GM06990 (cell line): ENCODE results near the gene TUBA1A.

Experiments used
- DNase-seq: peaks from one replicate; pipeline ENCODE4 v3.0.0-alpha.2; 2011; ENCODE audit not compliant: insufficient read length; ENCODE audit errors: extremely low read depth
- H3K27me3 ChIP-seq: replicated peaks from 2 replicates; pipeline ENCODE4 v1.6.0; 2011; ENCODE audit warnings: low read length; ENCODE audit not compliant: control insufficient read depth, insufficient read depth
- H3K36me3 ChIP-seq: 2 replicates; pipeline ENCODE4 v1.5.1; 2011; ENCODE audit warnings: low read length; ENCODE audit not compliant: control insufficient read depth, insufficient read depth
- H3K4me3 ChIP-seq: replicated peaks from 2 replicates; pipeline ENCODE4 v1.5.1; 2011; ENCODE audit warnings: low read depth, mild to moderate bottlenecking, control low read depth, low read length
- TF ChIP-seq, protein P1 (sequence below): IDR thresholded peaks from 2 replicates; pipeline ENCODE4 v1.5.1; 2011; ENCODE audit warnings: low read length, control low read depth, mild to moderate bottlenecking, inconsistent platforms; ENCODE audit not compliant: insufficient read depth, poor library complexity, severe bottlenecking

Gene TUBA1A

DNA sequence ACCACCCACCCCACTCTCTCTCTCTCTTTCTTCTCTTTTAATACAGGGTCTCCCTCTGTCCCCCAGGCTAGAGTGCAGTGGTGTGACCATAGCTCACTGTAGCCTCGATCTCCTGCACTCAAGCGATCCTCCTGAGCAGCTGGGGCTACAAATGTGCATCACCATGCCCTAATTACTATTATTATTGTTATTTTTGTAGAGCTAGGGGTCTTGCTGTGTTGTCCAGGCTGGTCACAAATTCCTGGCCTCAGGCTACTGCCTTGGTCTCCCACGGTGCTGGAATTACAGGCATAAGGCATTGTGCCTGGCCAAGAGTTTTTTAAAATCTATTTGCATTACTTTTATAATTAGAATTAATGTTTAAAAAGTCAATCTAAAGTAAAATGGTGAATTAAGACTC lies 34.7 kb downstream of the TUBA1A start:
- Histone ChIP-seq H3K27me3 (no peaks in the 10 kb centered on the region), H3K4me3 (no peak overlapping the region), H3K36me3 (no peaks in the 10 kb centered on the region)
- TF ChIP-seq, protein P1, sequence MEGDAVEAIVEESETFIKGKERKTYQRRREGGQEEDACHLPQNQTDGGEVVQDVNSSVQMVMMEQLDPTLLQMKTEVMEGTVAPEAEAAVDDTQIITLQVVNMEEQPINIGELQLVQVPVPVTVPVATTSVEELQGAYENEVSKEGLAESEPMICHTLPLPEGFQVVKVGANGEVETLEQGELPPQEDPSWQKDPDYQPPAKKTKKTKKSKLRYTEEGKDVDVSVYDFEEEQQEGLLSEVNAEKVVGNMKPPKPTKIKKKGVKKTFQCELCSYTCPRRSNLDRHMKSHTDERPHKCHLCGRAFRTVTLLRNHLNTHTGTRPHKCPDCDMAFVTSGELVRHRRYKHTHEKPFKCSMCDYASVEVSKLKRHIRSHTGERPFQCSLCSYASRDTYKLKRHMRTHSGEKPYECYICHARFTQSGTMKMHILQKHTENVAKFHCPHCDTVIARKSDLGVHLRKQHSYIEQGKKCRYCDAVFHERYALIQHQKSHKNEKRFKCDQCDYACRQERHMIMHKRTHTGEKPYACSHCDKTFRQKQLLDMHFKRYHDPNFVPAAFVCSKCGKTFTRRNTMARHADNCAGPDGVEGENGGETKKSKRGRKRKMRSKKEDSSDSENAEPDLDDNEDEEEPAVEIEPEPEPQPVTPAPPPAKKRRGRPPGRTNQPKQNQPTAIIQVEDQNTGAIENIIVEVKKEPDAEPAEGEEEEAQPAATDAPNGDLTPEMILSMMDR: no peak
- no peak for DNase-seq

DNA sequence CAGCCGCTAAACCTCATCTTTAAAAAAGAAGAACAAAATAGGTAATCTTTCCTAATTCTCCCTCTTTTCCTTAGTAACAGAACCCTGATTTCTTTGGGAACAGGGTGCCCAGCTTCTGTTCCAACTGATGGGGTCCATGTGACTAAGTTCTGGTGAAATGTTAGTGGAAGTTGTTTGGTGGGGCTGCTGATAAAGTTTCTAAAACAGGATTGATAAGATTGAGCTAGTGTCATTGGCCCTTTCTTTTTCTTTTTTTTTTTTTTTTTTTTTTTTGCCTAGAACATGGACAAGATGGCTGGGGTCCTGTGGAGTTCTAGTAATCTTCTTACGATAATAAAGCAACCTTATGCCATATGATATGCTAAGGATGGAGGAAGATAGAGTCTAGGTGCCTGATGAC lies 41.5 kb downstream of the TUBA1A start:
- DNase-seq: no peak
- Histone ChIP-seq H3K36me3 (no peaks in the 10 kb centered on the region), H3K4me3 (no peak overlapping the region), H3K27me3 (no peaks in the 10 kb centered on the region)
- TF ChIP-seq, protein P1: no peak

DNA sequence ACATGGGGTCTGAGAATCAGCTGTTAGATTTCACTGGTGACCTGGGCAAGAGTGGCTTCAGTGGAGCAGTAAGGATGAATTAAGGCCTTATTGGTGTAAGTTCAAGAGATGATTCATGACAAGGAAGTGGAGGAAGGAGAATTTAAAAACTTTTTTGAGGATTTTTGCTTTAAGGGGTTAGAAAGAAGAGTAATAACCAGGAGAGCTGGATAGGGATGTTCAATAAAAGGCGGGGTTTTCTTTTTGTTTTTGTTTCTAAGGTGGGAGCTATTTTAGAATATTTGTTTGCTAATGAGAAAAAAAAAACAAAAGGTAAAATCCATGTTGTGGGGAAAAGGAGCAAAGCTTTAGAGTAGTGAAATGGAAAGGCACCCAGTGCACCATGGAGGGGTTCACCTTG lies 42.5 kb downstream of the TUBA1A start:
- Histone ChIP-seq H3K27me3 (no peaks in the 10 kb centered on the region), H3K36me3 (no peaks in the 10 kb centered on the region), H3K4me3 (no peak overlapping the region)
- TF ChIP-seq, protein P1: no peak
- DNase-seq: no peak

DNA sequence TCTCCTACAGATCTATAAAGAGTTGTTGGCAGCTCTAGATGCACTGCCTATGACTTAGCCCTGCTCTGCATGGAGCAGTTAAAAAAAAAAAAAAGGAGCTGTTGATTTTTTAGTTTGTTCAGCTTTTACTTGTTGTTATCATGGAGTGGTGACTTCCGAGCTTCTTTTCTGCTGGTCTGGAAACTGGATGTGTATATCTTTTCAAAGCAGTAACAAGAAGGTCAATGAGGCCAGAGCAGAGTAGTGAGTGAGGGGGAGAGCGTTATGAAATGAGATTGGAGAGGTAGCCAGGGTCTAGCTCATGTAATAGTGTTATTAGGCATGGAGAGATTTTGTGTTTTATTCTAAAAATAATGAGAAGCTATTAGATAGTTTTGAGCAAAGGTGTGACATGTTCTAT lies 44.5 kb downstream of the TUBA1A start:
- Histone ChIP-seq H3K27me3 (no peaks in the 10 kb centered on the region), H3K4me3 (no peak overlapping the region), H3K36me3 (no peaks in the 10 kb centered on the region)
- DNase-seq: no peak
- TF ChIP-seq, protein P1: no peak

DNA sequence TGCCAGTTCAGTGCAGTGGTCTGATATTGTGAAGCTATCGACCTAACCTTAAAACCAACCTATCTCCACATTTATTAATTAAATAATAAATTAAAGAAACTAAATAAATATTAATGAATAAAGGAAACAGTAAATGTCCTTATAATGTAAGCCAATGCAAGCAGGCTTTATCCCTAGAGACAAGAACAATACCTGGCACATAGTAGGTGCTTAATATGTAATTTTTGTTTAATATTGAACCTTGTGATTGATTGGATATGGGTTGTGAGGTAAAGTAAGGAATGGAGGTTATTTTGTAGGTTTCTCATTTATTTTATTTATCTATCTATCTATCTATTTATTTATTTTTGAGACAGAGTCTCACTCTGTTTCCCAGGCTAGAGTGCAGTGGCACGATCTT lies 49.9 kb downstream of the TUBA1A start:
- no peak for DNase-seq
- Histone ChIP-seq H3K36me3 (no peaks in the 10 kb centered on the region), H3K27me3 (no peaks in the 10 kb centered on the region), H3K4me3 (no peak overlapping the region)
- TF ChIP-seq, protein P1: no peak

DNA sequence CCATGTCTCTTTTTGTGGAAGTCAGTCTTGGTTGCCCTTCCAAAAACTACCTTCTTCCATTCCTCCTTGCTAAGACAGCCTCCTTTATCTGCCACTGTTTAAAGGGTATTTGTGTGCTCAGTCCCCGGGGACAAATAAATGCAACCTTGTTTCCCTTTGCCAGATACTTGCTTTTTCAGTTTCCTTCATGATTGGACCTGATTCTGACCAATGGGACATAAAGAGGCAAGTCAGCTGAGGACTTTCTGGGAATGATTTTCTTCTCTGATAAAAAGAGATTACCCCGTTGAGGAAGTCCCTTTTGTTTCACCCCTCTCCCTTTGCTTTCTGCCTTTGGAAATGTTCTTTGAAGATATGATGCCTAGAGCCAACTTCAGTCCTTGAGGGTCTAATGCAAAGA lies 50.3 kb downstream of the TUBA1A start:
- no peak for DNase-seq
- H3K27me3 ChIP-seq: no peaks in the 10 kb centered on the region
- no peak overlapping the region for H3K4me3 ChIP-seq
- TF ChIP-seq, protein P1: no peak
- no peaks in the 10 kb centered on the region for H3K36me3 ChIP-seq
